SK-N-SH (cell line): Measurements from ENCODE around the gene FAM120A. TPM values are rescaled to one million over a fixed set of nuclear protein-coding genes. Genes with fewer than 3 reads are reported as not detected.

ENCODE experiments used
- CTCF ChIA-PET: fragments of 300-600, 350-600 bp; formaldehyde crosslinking; extraction: SDS; loops from one replicate; lab custom pipeline; 2021; lab: Yijun Ruan, JAX
- POLR2A ChIA-PET: fragments of 350-600 bp; sonication (Branson Sonifier 250); formaldehyde crosslinking; extraction: SDS; loops from one replicate; lab custom pipeline; 2020; ENCODE audit warnings: antibody characterized with exemption, inconsistent platforms; lab: Yijun Ruan, JAX
- DNase-seq: peaks from one replicate; pipeline ENCODE4 v3.0.0; 2012
- H2AFZ ChIP-seq: fragments of 200-600 bp; sonication (generic); 2 replicates; pipeline ENCODE4 v1.8.1; 2016; ENCODE audit warnings: antibody characterized with exemption, mild to moderate bottlenecking, low read depth
- H3F3A ChIP-seq: fragments of 200-600 bp; sonication (generic); replicated peaks from 2 replicates; pipeline ENCODE3; 2016; ENCODE audit warnings: antibody characterized with exemption, mild to moderate bottlenecking; ENCODE audit not compliant: insufficient read depth
- H3K27ac ChIP-seq, 2 experiments: fragments of 200-500 bp in 1 of 2; fragments of 200-600 bp in 1 of 2; sonication (Bioruptor generic) in 1 of 2; sonication (generic), shearing (Covaris generic) in 1 of 2; 2 replicates each; pipeline versions ENCODE4 v1.5.1 to v1.6.1; 2014 to 2016; ENCODE audit warnings: low read depth in 2 of 2, inconsistent platforms in 1 of 2, low read length in 1 of 2, mild to moderate bottlenecking in 1 of 2, mixed read lengths in 1 of 2
- H3K27me3 ChIP-seq: fragments of 200-600 bp; sonication (generic), shearing (Covaris generic); 2 replicates; pipeline ENCODE4 v1.6.1; 2016; ENCODE audit warnings: mixed run types; ENCODE audit not compliant: insufficient read depth
- H3K36me3 ChIP-seq, 2 experiments: fragments of 200-500 bp in 1 of 2; fragments of 200-600 bp in 1 of 2; sonication (Bioruptor generic) in 1 of 2; sonication (generic) in 1 of 2; replicated peaks in 1 of 2; 2 replicates each; pipeline versions ENCODE3 to v1.5.1; 2014 to 2016; ENCODE audit warnings: low read length in 1 of 2, mild to moderate bottlenecking in 1 of 2; ENCODE audit not compliant: insufficient read depth in 2 of 2, control insufficient read depth in 1 of 2
- H3K4me1 ChIP-seq, 2 experiments: fragments of 200-500 bp in 1 of 2; fragments of 200-600 bp in 1 of 2; sonication (Bioruptor generic) in 1 of 2; sonication (generic), shearing (Covaris generic) in 1 of 2; 2 replicates each; pipeline versions ENCODE4 v1.5.1 to v1.6.1; 2014 to 2016; ENCODE audit warnings: low read depth in 1 of 2, low read length in 1 of 2, mixed run types in 1 of 2; ENCODE audit not compliant: insufficient read depth in 2 of 2, control insufficient read depth in 1 of 2
- H3K4me2 ChIP-seq: fragments of 200-600 bp; sonication (generic), shearing (Covaris generic); 2 replicates; pipeline ENCODE4 v1.6.1; 2017; ENCODE audit warnings: mixed run types
- H3K4me3 ChIP-seq, 2 experiments: fragments of 200-500 bp in 1 of 2; fragments of 200-600 bp in 1 of 2; sonication (Bioruptor generic) in 1 of 2; sonication (generic), shearing (Covaris generic) in 1 of 2; 2 replicates each; pipeline versions ENCODE4 v1.5.1 to v1.8.1; 2014 to 2016; ENCODE audit warnings: low read depth in 2 of 2, inconsistent platforms in 1 of 2, low read length in 1 of 2, mild to moderate bottlenecking in 1 of 2, mixed read lengths in 1 of 2, moderate library complexity in 1 of 2
- H3K79me2 ChIP-seq: fragments of 200-600 bp; sonication (generic); 2 replicates; pipeline ENCODE4 v1.8.1; 2017; ENCODE audit warnings: mild to moderate bottlenecking; ENCODE audit not compliant: insufficient read depth
- H3K9ac ChIP-seq: fragments of 200-600 bp; sonication (generic); 2 replicates; pipeline ENCODE4 v1.6.1; 2017; ENCODE audit warnings: mixed run types
- H3K9me2 ChIP-seq: fragments of 200-600 bp; sonication (generic); 2 replicates; pipeline ENCODE4 v1.6.1; 2017; ENCODE audit warnings: mixed run types
- H3K9me3 ChIP-seq: fragments of 200-600 bp; sonication (generic); 2 replicates; pipeline ENCODE4 v1.6.1; 2017; ENCODE audit warnings: mixed run types, mild to moderate bottlenecking, moderate library complexity
- H4K20me1 ChIP-seq: fragments of 200-600 bp; sonication (generic); 2 replicates; pipeline ENCODE4 v1.6.1; 2017; ENCODE audit warnings: mild to moderate bottlenecking, mixed run types; ENCODE audit not compliant: insufficient read depth
- CHD2 ChIP-seq: fragments of 150-350 bp; IDR thresholded peaks from 2 replicates; pipeline ENCODE4 v1.6.1; 2018; ENCODE audit warnings: low read length; ENCODE audit not compliant: partially characterized antibody
- EZH2phosphoT487 ChIP-seq: fragments of 200-600 bp; sonication (generic); IDR thresholded peaks from 2 replicates; pipeline ENCODE4 v1.6.1; 2017; ENCODE audit warnings: low read depth, mixed run types, mild to moderate bottlenecking, antibody characterized with exemption, moderate library complexity, borderline replicate concordance
- FOXM1 ChIP-seq: IDR thresholded peaks from 2 replicates; pipeline ENCODE4 v1.4.0; 2012; ENCODE audit warnings: low read depth, mild to moderate bottlenecking
- GABPA ChIP-seq: IDR thresholded peaks from 2 replicates; pipeline ENCODE4 v1.4.0; 2012; ENCODE audit warnings: low read depth, mild to moderate bottlenecking
- GATA2 ChIP-seq: sonication (generic); formaldehyde crosslinking; IDR thresholded peaks from 2 replicates; pipeline ENCODE4 v1.5.0; 2020; ENCODE audit warnings: mild to moderate bottlenecking, missing genetic modification reagents
- MXI1 ChIP-seq: IDR thresholded peaks from 2 replicates; pipeline ENCODE4 v1.6.1; 2012; ENCODE audit warnings: mild to moderate bottlenecking, low read depth, low read length, improper control_type of control experiment
- NRF1 ChIP-seq: IDR thresholded peaks from 2 replicates; pipeline ENCODE4 v1.6.1; 2012; ENCODE audit warnings: low read depth, mild to moderate bottlenecking, low read length
- POLR2AphosphoS5 ChIP-seq: IDR thresholded peaks from 2 replicates; pipeline ENCODE4 v1.6.1; 2012; ENCODE audit warnings: low read depth, low read length
- RAD21 ChIP-seq: IDR thresholded peaks from 2 replicates; pipeline ENCODE4 v1.6.1; 2012; ENCODE audit warnings: mild to moderate bottlenecking, low read length
- RXRA ChIP-seq: IDR thresholded peaks from 2 replicates; pipeline ENCODE4 v1.4.0; 2012; ENCODE audit warnings: low read depth, mild to moderate bottlenecking, borderline replicate concordance
- SIN3A ChIP-seq: IDR thresholded peaks from 2 replicates; pipeline ENCODE4 v1.6.1; 2012; ENCODE audit warnings: low read depth, mild to moderate bottlenecking, low read length, moderate library complexity, borderline replicate concordance
- TCF12 ChIP-seq: IDR thresholded peaks from 2 replicates; pipeline ENCODE4 v1.4.0; 2012
- TEAD4 ChIP-seq: IDR thresholded peaks from 2 replicates; pipeline ENCODE4 v1.4.0; 2012; ENCODE audit warnings: mild to moderate bottlenecking, borderline replicate concordance; ENCODE audit not compliant: insufficient read depth
- YY1 ChIP-seq: IDR thresholded peaks from 2 replicates; pipeline ENCODE4 v1.4.0; 2012; ENCODE audit warnings: low read depth, mild to moderate bottlenecking
- WGBS: methylation state at CpG from one replicate; pipeline ENCODE4 v1.1.6; 2017; ENCODE audit warnings: low lambda C conversion rate; 5-methylcytosine and 5-hydroxymethylcytosine counted together
- polyA plus RNA-seq, 3 experiments: library from polyadenylated mRNA; depleted of rRNA; stranded (reverse); fragments of >200 nt; gene quantifications; 2 replicates each; pipeline ENCODE4 v1.2.3, GENCODE V29; 2012
- TF ChIP-seq, protein P1 (sequence below): IDR thresholded peaks from 2 replicates; pipeline ENCODE4 v1.4.0; 2012; ENCODE audit warnings: low read depth, borderline replicate concordance
- TF ChIP-seq, protein P2 (sequence below): IDR thresholded peaks from 2 replicates; pipeline ENCODE4 v1.4.0; 2012; ENCODE audit warnings: low read depth, borderline replicate concordance
- TF ChIP-seq, protein P3 (sequence below): fragments of 200-600 bp; sonication (generic); IDR thresholded peaks from 2 replicates; pipeline ENCODE4 v1.6.1; 2017; ENCODE audit warnings: antibody characterized with exemption, mild to moderate bottlenecking, moderate library complexity

The FAM120A gene
- polyA plus RNA-seq, 1 of the 3 experiments (the other 2 are of a cell fraction), result 58.6 TPM

DNA sequence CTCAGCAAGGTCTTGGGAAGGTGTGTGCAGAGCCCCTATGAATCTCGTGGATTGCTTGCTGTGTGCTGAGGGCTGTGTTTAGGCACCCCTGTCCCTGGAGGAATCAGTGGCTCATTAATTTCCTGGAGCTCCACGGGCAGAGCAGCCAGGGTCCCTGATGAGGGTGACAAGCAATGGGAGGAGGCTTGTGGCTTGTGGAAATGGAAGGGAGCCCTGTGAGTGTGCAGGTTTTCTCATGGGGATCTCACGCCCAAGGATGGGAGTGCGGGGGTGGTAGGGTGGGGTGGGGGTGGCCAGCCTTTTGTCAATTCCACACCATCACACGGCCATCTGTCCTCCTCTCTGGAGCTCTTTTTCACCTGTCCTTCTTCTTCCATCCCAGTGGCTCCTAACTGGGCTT, 150.2 kb downstream of the FAM120A start:
- no peak for TF ChIP-seq SIN3A
- POLR2A ChIA-PET, result no interaction called here
- CTCF ChIA-PET, result no interaction called here
- Histone ChIP-seq H2AFZ (no peak overlapping the region), H3K9ac (no peak overlapping the region), H3K4me3 (no peak overlapping the region), H3K27me3 (no peaks in the 10 kb centered on the region), H3K27ac (no peak overlapping the region), H3F3A (no peaks in the 10 kb centered on the region), H3K4me2 (no peak overlapping the region), H3K36me3 (no peaks in the 10 kb centered on the region), H3K9me2 (no peaks in the 10 kb centered on the region), H4K20me1 (peaks cover 13% of the 10 kb centered on the region; the same call in 1 of the 2 replicates), H3K79me2 (peaks cover 44% of the 10 kb centered on the region), H3K4me1 (peaks cover 0 to 7% of the 10 kb centered on the region in 2 experiments; a peak in 1 of 4 replicates), H3K9me3 (no peaks in the 10 kb centered on the region)
- WGBS, result 97% methylated on average over 4 of the region's 5 CpGs
- no peak for DNase-seq

DNA sequence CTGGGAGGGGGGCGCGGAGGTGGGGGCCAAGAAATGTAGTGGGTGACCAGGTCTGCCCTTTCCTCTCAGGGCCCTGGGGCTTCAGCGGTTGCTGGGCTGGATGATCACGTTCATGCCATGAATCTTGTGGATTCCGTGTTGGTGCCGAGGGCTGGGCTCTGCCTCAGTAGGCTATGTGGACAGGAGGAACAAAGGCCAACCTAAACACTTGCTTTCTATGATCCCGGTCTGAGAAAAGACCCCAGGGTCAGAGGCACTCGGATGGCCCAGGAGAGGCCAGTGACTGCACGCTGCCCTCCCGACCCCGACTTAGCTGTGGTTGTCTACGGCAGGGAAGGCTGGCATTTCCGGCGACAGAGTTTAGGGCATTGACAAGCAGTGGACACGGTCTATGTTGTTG, 151.5 kb downstream of the FAM120A start:
- Histone ChIP-seq H3K4me3 (no peak overlapping the region), H3K27ac (no peak overlapping the region), H3K4me1 (peaks cover 0 to 6% of the 10 kb centered on the region in 2 experiments; a peak in 1 of 4 replicates), H3F3A (no peaks in the 10 kb centered on the region), H4K20me1 (0 out of 2 replicates have a peak, but pooled peaks cover 7% of the 10 kb centered on the region), H3K36me3 (no peaks in the 10 kb centered on the region), H3K9me2 (no peaks in the 10 kb centered on the region), H3K27me3 (no peaks in the 10 kb centered on the region), H3K9me3 (no peaks in the 10 kb centered on the region), H3K4me2 (no peak overlapping the region), H3K9ac (no peak overlapping the region), H3K79me2 (peaks cover 50% of the 10 kb centered on the region), H2AFZ (no peak overlapping the region)
- ChIA-PET CTCF (no interaction called here), POLR2A (no interaction called here)
- 93% methylated on average over 10 of the region's 15 CpGs for WGBS
- DNase-seq, result no peak
- no peak for TF ChIP-seq RAD21
- no peak for TF ChIP-seq NRF1
- no peak for TF ChIP-seq YY1
- TF ChIP-seq GABPA, result no peak
- no peak for TF ChIP-seq FOXM1
- no peak for TF ChIP-seq EZH2phosphoT487
- TF ChIP-seq, protein P1, sequence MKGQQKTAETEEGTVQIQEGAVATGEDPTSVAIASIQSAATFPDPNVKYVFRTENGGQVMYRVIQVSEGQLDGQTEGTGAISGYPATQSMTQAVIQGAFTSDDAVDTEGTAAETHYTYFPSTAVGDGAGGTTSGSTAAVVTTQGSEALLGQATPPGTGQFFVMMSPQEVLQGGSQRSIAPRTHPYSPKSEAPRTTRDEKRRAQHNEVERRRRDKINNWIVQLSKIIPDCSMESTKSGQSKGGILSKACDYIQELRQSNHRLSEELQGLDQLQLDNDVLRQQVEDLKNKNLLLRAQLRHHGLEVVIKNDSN, result no peak
- TF ChIP-seq, protein P2, sequence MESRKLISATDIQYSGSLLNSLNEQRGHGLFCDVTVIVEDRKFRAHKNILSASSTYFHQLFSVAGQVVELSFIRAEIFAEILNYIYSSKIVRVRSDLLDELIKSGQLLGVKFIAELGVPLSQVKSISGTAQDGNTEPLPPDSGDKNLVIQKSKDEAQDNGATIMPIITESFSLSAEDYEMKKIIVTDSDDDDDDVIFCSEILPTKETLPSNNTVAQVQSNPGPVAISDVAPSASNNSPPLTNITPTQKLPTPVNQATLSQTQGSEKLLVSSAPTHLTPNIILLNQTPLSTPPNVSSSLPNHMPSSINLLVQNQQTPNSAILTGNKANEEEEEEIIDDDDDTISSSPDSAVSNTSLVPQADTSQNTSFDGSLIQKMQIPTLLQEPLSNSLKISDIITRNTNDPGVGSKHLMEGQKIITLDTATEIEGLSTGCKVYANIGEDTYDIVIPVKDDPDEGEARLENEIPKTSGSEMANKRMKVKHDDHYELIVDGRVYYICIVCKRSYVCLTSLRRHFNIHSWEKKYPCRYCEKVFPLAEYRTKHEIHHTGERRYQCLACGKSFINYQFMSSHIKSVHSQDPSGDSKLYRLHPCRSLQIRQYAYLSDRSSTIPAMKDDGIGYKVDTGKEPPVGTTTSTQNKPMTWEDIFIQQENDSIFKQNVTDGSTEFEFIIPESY, result no peak

DNA sequence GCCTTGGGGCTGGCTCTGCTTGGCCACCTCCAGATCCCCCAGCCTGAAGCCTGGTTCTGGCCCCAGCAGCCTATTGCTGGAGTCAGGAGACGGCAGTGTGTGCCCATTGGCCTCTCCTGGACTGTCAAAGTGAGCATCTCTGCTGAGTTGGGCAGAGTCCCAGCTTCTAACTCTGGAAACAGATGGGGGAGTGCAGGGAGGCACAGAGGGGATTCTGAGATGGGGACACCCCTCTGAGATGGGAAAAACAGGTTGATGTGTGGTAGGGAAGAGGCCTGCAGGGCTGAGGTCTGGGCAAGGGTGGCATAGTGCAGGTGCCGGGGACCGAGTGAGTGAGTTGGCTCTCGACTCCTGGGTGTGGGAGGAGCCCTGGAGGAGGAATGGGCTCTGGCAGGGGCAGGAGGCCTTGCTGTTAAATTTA, 152.4 kb downstream of the FAM120A start:
- no peak for DNase-seq
- CTCF ChIA-PET, result no interaction called here
- Histone ChIP-seq H3K27me3 (no peaks in the 10 kb centered on the region), H3K9me2 (no peaks in the 10 kb centered on the region), H3K9ac (no peak overlapping the region), H3F3A (no peaks in the 10 kb centered on the region), H3K9me3 (no peaks in the 10 kb centered on the region), H3K36me3 (no peaks in the 10 kb centered on the region), H3K27ac (no peak overlapping the region), H3K4me2 (no peak overlapping the region), H3K79me2 (peaks cover 53% of the 10 kb centered on the region), H3K4me1 (peaks cover 0 to 4% of the 10 kb centered on the region in 2 experiments; a peak in 1 of 4 replicates), H4K20me1 (0 out of 2 replicates have a peak, but pooled peaks cover 7% of the 10 kb centered on the region), H3K4me3 (no peak overlapping the region), H2AFZ (no peak overlapping the region)
- WGBS, result 84% methylated on average over 4 of the region's 4 CpGs
- POLR2A ChIA-PET, result no interaction called here
- TF ChIP-seq RXRA, result no peak
- TF ChIP-seq POLR2AphosphoS5, result no peak
- TF ChIP-seq TCF12, result no peak
- TF ChIP-seq, protein P3, sequence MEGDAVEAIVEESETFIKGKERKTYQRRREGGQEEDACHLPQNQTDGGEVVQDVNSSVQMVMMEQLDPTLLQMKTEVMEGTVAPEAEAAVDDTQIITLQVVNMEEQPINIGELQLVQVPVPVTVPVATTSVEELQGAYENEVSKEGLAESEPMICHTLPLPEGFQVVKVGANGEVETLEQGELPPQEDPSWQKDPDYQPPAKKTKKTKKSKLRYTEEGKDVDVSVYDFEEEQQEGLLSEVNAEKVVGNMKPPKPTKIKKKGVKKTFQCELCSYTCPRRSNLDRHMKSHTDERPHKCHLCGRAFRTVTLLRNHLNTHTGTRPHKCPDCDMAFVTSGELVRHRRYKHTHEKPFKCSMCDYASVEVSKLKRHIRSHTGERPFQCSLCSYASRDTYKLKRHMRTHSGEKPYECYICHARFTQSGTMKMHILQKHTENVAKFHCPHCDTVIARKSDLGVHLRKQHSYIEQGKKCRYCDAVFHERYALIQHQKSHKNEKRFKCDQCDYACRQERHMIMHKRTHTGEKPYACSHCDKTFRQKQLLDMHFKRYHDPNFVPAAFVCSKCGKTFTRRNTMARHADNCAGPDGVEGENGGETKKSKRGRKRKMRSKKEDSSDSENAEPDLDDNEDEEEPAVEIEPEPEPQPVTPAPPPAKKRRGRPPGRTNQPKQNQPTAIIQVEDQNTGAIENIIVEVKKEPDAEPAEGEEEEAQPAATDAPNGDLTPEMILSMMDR, result no peak
- TF ChIP-seq SIN3A, result no peak
- TF ChIP-seq, protein P2, result no peak
- TF ChIP-seq GATA2 (CRISPR knock-in tag), result no peak
- TF ChIP-seq CHD2, result no peak
- TF ChIP-seq MXI1, result no peak
- no peak for TF ChIP-seq TEAD4
